BE2C (cell line): ENCODE data around the gene LHX5.

Source experiments
- DNase-seq: peaks from one replicate; pipeline ENCODE4 v3.0.0-alpha.2; 2020
- H3K27me3 ChIP-seq: fragments of 250-450 bp; sonication (Bioruptor Pico); 2 replicates; pipeline ENCODE4 v1.5.1; 2020; ENCODE audit warnings: mild to moderate bottlenecking
- H3K36me3 ChIP-seq: fragments of 250-450 bp; sonication (Bioruptor Pico); 2 replicates; pipeline ENCODE4 v1.5.1; 2020; ENCODE audit warnings: mild to moderate bottlenecking
- H3K4me1 ChIP-seq: fragments of 250-450 bp; sonication (Bioruptor Pico); 2 replicates; pipeline ENCODE4 v1.5.1; 2020
- H3K4me3 ChIP-seq: 2 replicates; pipeline ENCODE4 v1.5.1; 2011; ENCODE audit warnings: low read depth, low read length
- H3K9me3 ChIP-seq: fragments of 250-450 bp; sonication (Bioruptor Pico); 2 replicates; pipeline ENCODE4 v1.5.1; 2020
- TF ChIP-seq, protein P1 (sequence below): IDR thresholded peaks from 2 replicates; pipeline ENCODE4 v1.5.1; 2012; ENCODE audit warnings: mild to moderate bottlenecking, low read depth, low read length

The LHX5 gene

GRCh38 chr12:113438523-113439300, 33.0 kb downstream of the LHX5 start:
- no peak for DNase-seq
- TF ChIP-seq, protein P1, sequence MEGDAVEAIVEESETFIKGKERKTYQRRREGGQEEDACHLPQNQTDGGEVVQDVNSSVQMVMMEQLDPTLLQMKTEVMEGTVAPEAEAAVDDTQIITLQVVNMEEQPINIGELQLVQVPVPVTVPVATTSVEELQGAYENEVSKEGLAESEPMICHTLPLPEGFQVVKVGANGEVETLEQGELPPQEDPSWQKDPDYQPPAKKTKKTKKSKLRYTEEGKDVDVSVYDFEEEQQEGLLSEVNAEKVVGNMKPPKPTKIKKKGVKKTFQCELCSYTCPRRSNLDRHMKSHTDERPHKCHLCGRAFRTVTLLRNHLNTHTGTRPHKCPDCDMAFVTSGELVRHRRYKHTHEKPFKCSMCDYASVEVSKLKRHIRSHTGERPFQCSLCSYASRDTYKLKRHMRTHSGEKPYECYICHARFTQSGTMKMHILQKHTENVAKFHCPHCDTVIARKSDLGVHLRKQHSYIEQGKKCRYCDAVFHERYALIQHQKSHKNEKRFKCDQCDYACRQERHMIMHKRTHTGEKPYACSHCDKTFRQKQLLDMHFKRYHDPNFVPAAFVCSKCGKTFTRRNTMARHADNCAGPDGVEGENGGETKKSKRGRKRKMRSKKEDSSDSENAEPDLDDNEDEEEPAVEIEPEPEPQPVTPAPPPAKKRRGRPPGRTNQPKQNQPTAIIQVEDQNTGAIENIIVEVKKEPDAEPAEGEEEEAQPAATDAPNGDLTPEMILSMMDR: no peak
- no peaks in the 10 kb centered on the region for H3K9me3 ChIP-seq
- H3K27me3 ChIP-seq: peaks cover 24% of the 10 kb centered on the region
- H3K4me3 ChIP-seq: no peak overlapping the region
- H3K4me1 ChIP-seq: no peaks in the 10 kb centered on the region
- H3K36me3 ChIP-seq: no peaks in the 10 kb centered on the region

DNA sequence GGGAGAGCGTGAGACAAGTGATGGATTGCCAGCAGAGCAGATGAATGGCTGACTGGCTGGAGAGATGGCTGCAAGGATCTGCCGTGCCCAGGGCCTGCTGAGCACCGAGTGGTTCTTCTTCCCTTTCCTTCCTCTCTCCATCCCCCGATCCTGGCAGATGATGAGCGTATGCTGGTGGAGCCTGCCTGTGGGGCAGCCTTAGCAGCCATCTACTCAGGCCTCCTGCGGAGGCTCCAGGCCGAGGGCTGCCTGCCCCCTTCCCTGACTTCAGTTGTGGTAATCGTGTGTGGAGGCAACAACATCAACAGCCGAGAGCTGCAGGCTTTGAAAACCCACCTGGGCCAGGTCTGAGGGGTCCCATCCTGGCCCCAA, 34.0 kb downstream of the LHX5 start:
- no peaks in the 10 kb centered on the region for H3K4me1 ChIP-seq
- H3K27me3 ChIP-seq: peaks cover 21% of the 10 kb centered on the region
- no peaks in the 10 kb centered on the region for H3K36me3 ChIP-seq
- H3K4me3 ChIP-seq: no peak overlapping the region
- H3K9me3 ChIP-seq: no peaks in the 10 kb centered on the region
- no peak for DNase-seq
- TF ChIP-seq, protein P1: no peak

- peaks cover 18% of the 10 kb centered on the region for H3K27me3 ChIP-seq
- TF ChIP-seq, protein P1: no peak
Observed at GRCh38 chr12:113436993-113437728, 34.5 kb downstream of the LHX5 start.

DNA sequence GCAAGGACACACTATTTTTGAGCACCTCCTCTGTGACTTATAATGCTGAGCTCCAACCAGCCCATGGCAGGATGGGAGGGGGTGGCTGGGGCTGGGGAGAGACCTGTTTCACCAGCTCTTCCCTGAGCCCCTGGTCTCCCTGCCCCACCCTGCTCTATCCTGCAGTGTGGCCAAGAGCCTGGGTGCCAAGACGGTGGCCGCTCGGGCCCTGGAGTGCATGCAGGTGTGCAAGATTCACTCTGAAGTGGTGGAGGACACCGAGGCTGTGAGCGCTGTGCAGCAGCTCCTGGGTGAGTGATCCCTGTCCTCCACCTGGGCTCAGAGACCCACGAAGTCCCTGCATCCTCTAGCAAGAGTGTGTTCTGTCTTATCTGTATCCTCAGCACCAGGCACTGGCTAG, 35.1 kb downstream of the LHX5 start:
- no peak overlapping the region for H3K4me3 ChIP-seq
- TF ChIP-seq, protein P1: no peak
- DNase-seq: no peak

More at GRCh38 chr12:113436993-113437728, 34.5 kb downstream of the LHX5 start:
- H3K4me1 ChIP-seq: no peaks in the 10 kb centered on the region
- no peak for DNase-seq
- H3K36me3 ChIP-seq: no peaks in the 10 kb centered on the region
- no peaks in the 10 kb centered on the region for H3K9me3 ChIP-seq
- H3K4me3 ChIP-seq: no peak overlapping the region

GRCh38 chr12:113435367-113435766, 36.3 kb downstream of the LHX5 start:
- Histone ChIP-seq H3K4me1 (no peaks in the 10 kb centered on the region), H3K4me3 (no peak overlapping the region), H3K27me3 (peaks cover 11% of the 10 kb centered on the region), H3K9me3 (no peaks in the 10 kb centered on the region), H3K36me3 (no peaks in the 10 kb centered on the region)
- TF ChIP-seq, protein P1: no peak
- DNase-seq: no peak

More for the DNA sequence above, 35.1 kb downstream of the LHX5 start:
- Histone ChIP-seq H3K27me3 (peaks cover 16% of the 10 kb centered on the region), H3K36me3 (no peaks in the 10 kb centered on the region), H3K9me3 (no peaks in the 10 kb centered on the region), H3K4me1 (no peaks in the 10 kb centered on the region)

GRCh38 chr12:113432986-113433385, 38.7 kb downstream of the LHX5 start:
- Histone ChIP-seq H3K36me3 (no peaks in the 10 kb centered on the region), H3K4me1 (no peaks in the 10 kb centered on the region)
- TF ChIP-seq, protein P1: no peak

More at GRCh38 chr12:113432986-113433385, 38.7 kb downstream of the LHX5 start:
- Histone ChIP-seq H3K27me3 (peaks cover 2% of the 10 kb centered on the region), H3K9me3 (no peaks in the 10 kb centered on the region), H3K4me3 (no peak overlapping the region)
- no peak for DNase-seq
